ENCODE data around the gene NRCAM. TPM values are rescaled to one million over a fixed set of nuclear protein-coding genes. Genes with fewer than 3 reads are reported as not detected.

NRCAM gene
- polyA plus RNA-seq, 1 donor (not counting 4 experiments of a cell fraction or from before 2014, with no cell fraction given), result 4.0 TPM

- Histone ChIP-seq H4K20me1 (ENCODE audit: control insufficient read depth, extremely low read depth, insufficient read depth, low read length) (no peaks in the 10 kb centered on the region), H3K27ac (ENCODE audit: control insufficient read depth, insufficient read depth, low read length) (no peak overlapping the region), H3K4me1 (ENCODE audit: control insufficient read depth, extremely low read depth, insufficient read depth, low read length) (peaks cover 13% of the 10 kb centered on the region), H3K4me2 (ENCODE audit: control insufficient read depth, extremely low read depth, insufficient read depth, low read depth, low read length) (no peak overlapping the region), H3K9ac (ENCODE audit: control insufficient read depth, extremely low read depth, insufficient read depth, low read length) (no peak overlapping the region), H3K9me1 (ENCODE audit: control insufficient read depth, extremely low read depth, insufficient read depth, low read length) (no peaks in the 10 kb centered on the region), H2AFZ (ENCODE audit: control insufficient read depth, low read length) (no peak overlapping the region), H3K9me3 (ENCODE audit: control insufficient read depth, low read depth, low read length) (no peaks in the 10 kb centered on the region), H3K79me2 (ENCODE audit: control insufficient read depth, insufficient read depth, low read length) (no peaks in the 10 kb centered on the region), H3K27me3 (ENCODE audit: control insufficient read depth, extremely low read depth, insufficient read depth, low read length) (no peaks in the 10 kb centered on the region), H3K4me3 (ENCODE audit: control insufficient read depth in 2 of 3, extremely low read depth in 1 of 3, insufficient read depth in 2 of 3, low read depth in 1 of 3, low read length in 3 of 3) (no peak overlapping the region), H3K36me3 (ENCODE audit: control insufficient read depth in 2 of 2, extremely low read depth in 1 of 2, insufficient read depth in 2 of 2, low read length in 2 of 2) (no peaks in the 10 kb centered on the region)
- DNase-seq (ENCODE audit: low read depth, low spot score), result no peak
- dilution Hi-C loops (cut with MboI; ENCODE audit: extremely low pct_ligation_motif_present, low sequenced_read_pairs), result loop anchor here (25.0 kb wide), 1 partner anchor 290 kb away; no protein-coding TSS in a partner anchor
- TF ChIP-seq EZH2 (IDR thresholded peaks at IDR 0.05; ENCODE audit: low read length), result no peak
- TF ChIP-seq CTCF (optimal IDR thresholded peaks at IDR 0.05 in 1 of 3, IDR thresholded peaks at IDR 0.05 in 1 of 3, conservative IDR thresholded peaks at IDR 0.05 in 1 of 3; ENCODE audit: extremely low read depth in 1 of 3, insufficient read depth in 2 of 3, low read length in 3 of 3), result no peak
- no peak for FAIRE-seq
Measured at GRCh38 chr7:108197371-108198091, 258.7 kb downstream of the NRCAM start.

GRCh38 chr7:108196004-108196403, 260.2 kb downstream of the NRCAM start:
- FAIRE-seq, result no peak
- Histone ChIP-seq H3K4me1 (ENCODE audit: control insufficient read depth, extremely low read depth, insufficient read depth, low read length) (peaks cover 13% of the 10 kb centered on the region), H3K9me1 (ENCODE audit: control insufficient read depth, extremely low read depth, insufficient read depth, low read length) (no peaks in the 10 kb centered on the region), H3K36me3 (ENCODE audit: control insufficient read depth in 2 of 2, extremely low read depth in 1 of 2, insufficient read depth in 2 of 2, low read length in 2 of 2) (no peaks in the 10 kb centered on the region), H3K27ac (ENCODE audit: control insufficient read depth, insufficient read depth, low read length) (no peak overlapping the region), H3K4me3 (ENCODE audit: control insufficient read depth in 2 of 3, extremely low read depth in 1 of 3, insufficient read depth in 2 of 3, low read depth in 1 of 3, low read length in 3 of 3) (no peak overlapping the region), H3K79me2 (ENCODE audit: control insufficient read depth, insufficient read depth, low read length) (no peaks in the 10 kb centered on the region), H3K9ac (ENCODE audit: control insufficient read depth, extremely low read depth, insufficient read depth, low read length) (no peak overlapping the region), H4K20me1 (ENCODE audit: control insufficient read depth, extremely low read depth, insufficient read depth, low read length) (no peaks in the 10 kb centered on the region), H3K4me2 (ENCODE audit: control insufficient read depth, extremely low read depth, insufficient read depth, low read depth, low read length) (peak overlapping the region; percentile 36), H3K9me3 (ENCODE audit: control insufficient read depth, low read depth, low read length) (no peaks in the 10 kb centered on the region), H3K27me3 (ENCODE audit: control insufficient read depth, extremely low read depth, insufficient read depth, low read length) (no peaks in the 10 kb centered on the region), H2AFZ (ENCODE audit: control insufficient read depth, low read length) (no peak overlapping the region)
- TF ChIP-seq CTCF (optimal IDR thresholded peaks at IDR 0.05 in 1 of 3, IDR thresholded peaks at IDR 0.05 in 1 of 3, conservative IDR thresholded peaks at IDR 0.05 in 1 of 3; ENCODE audit: extremely low read depth in 1 of 3, insufficient read depth in 2 of 3, low read length in 3 of 3) (no peak), EZH2 (IDR thresholded peaks at IDR 0.05; ENCODE audit: low read length) (no peak)
- dilution Hi-C loops (cut with MboI; ENCODE audit: extremely low pct_ligation_motif_present, low sequenced_read_pairs), result loop anchor here (25.0 kb wide), 1 partner anchor 291 kb away; no protein-coding TSS in a partner anchor
- no peak for DNase-seq (ENCODE audit: low read depth, low spot score)

Data from keratinocyte (primary cell).